Liver (tissue), 9 donors: ENCODE measurements around the gene ARHGAP10. TPM values are rescaled to one million over a fixed set of nuclear protein-coding genes. Genes with fewer than 3 reads are reported as not detected.

Source experiments
- DNase-seq: peaks from one replicate; pipeline ENCODE4 v3.0.0-alpha.2; 2017; ENCODE audit warnings: low spot score
- H3K27ac ChIP-seq, 2 donors: one replicate each; pipeline ENCODE4 v1.7.0; 2013; ENCODE audit warnings: inconsistent platforms in 2 of 2, low read length in 2 of 2, control low read depth in 1 of 2, low read depth in 1 of 2, mild to moderate bottlenecking in 1 of 2
- H3K27me3 ChIP-seq, 4 donors: one replicate each; pipeline versions ENCODE4 v1.6.1 to v1.7.0; 2013; ENCODE audit warnings: low read length in 3 of 4, inconsistent platforms in 1 of 4, mild to moderate bottlenecking in 1 of 4, moderate library complexity in 1 of 4; ENCODE audit not compliant: control insufficient read depth in 4 of 4, insufficient read depth in 4 of 4
- H3K36me3 ChIP-seq, 4 donors: one replicate each; pipeline versions ENCODE4 v1.6.1 to v1.7.0; 2013; ENCODE audit warnings: low read length in 3 of 4, mild to moderate bottlenecking in 3 of 4, low read depth in 1 of 4, moderate library complexity in 1 of 4; ENCODE audit not compliant: control insufficient read depth in 4 of 4, insufficient read depth in 3 of 4
- H3K4me1 ChIP-seq, 4 donors: one replicate each; pipeline versions ENCODE4 v1.6.1 to v1.7.0; 2013; ENCODE audit warnings: low read length in 3 of 4, mild to moderate bottlenecking in 3 of 4, moderate library complexity in 1 of 4; ENCODE audit not compliant: control insufficient read depth in 4 of 4, insufficient read depth in 4 of 4
- H3K4me3 ChIP-seq, 3 donors: one replicate each; pipeline versions ENCODE4 v1.6.1 to v1.7.0; 2013; ENCODE audit warnings: low read length in 3 of 3, control low read depth in 1 of 3, low read depth in 1 of 3, mild to moderate bottlenecking in 1 of 3
- H3K9ac ChIP-seq, 2 donors: one replicate each; pipeline ENCODE4 v1.7.0; 2013; ENCODE audit warnings: low read length in 2 of 2, mild to moderate bottlenecking in 2 of 2, moderate library complexity in 2 of 2, control low read depth in 1 of 2, low read depth in 1 of 2
- H3K9me3 ChIP-seq, 4 donors: one replicate each; pipeline versions ENCODE4 v1.6.1 to v1.7.0; 2013; ENCODE audit warnings: low read length in 3 of 4; ENCODE audit not compliant: control insufficient read depth in 4 of 4
- ATF3 ChIP-seq: IDR thresholded peaks from 2 replicates; pipeline ENCODE4 v1.6.1; 2016; ENCODE audit warnings: antibody characterized with exemption
- EGR1 ChIP-seq, 2 donors: IDR thresholded peaks; 2 replicates each; pipeline ENCODE4 v1.6.1; 2016 to 2018; ENCODE audit warnings: antibody characterized with exemption in 2 of 2, low read depth in 2 of 2
- FOXA1 ChIP-seq: IDR thresholded peaks from 2 replicates; pipeline ENCODE4 v1.6.1; 2016; ENCODE audit warnings: antibody characterized with exemption
- GABPA ChIP-seq, 2 donors: IDR thresholded peaks in 1 of 2; conservative IDR thresholded peaks in 1 of 2; 2 replicates each; pipeline ENCODE4 v1.6.1; 2016; ENCODE audit warnings: antibody characterized with exemption in 2 of 2, mild to moderate bottlenecking in 1 of 2, moderate library complexity in 1 of 2
- HNF4A ChIP-seq, 2 donors: conservative IDR thresholded peaks; 2 replicates each; pipeline ENCODE4 v1.6.1; 2016; ENCODE audit warnings: antibody characterized with exemption in 2 of 2, mild to moderate bottlenecking in 2 of 2
- HNF4G ChIP-seq: IDR thresholded peaks from 2 replicates; pipeline ENCODE4 v1.6.1; 2016; ENCODE audit warnings: antibody characterized with exemption
- JUND ChIP-seq, 2 donors: IDR thresholded peaks; 2 replicates each; pipeline ENCODE4 v1.6.1; 2016; ENCODE audit warnings: antibody characterized with exemption in 2 of 2
- NR2F2 ChIP-seq: IDR thresholded peaks from 2 replicates; pipeline ENCODE4 v1.6.1; 2016; ENCODE audit warnings: antibody characterized with exemption
- RAD21 ChIP-seq, 2 donors: IDR thresholded peaks; 2 replicates each; pipeline ENCODE4 v1.6.1; 2016; ENCODE audit warnings: antibody characterized with exemption in 2 of 2, mild to moderate bottlenecking in 2 of 2
- RXRA ChIP-seq, 2 donors: IDR thresholded peaks; 2 replicates each; pipeline ENCODE4 v1.6.1; 2017 to 2018; ENCODE audit warnings: antibody characterized with exemption in 2 of 2, mild to moderate bottlenecking in 1 of 2
- SP1 ChIP-seq: IDR thresholded peaks from 2 replicates; pipeline ENCODE4 v1.6.1; 2018; ENCODE audit warnings: antibody characterized with exemption, mild to moderate bottlenecking
- TAF1 ChIP-seq: conservative IDR thresholded peaks from 2 replicates; pipeline ENCODE4 v1.6.1; 2016; ENCODE audit warnings: antibody characterized with exemption, mild to moderate bottlenecking
- YY1 ChIP-seq: IDR thresholded peaks from 2 replicates; pipeline ENCODE4 v1.6.1; 2016; ENCODE audit warnings: antibody characterized with exemption, mild to moderate bottlenecking
- WGBS: extraction: QIAGEN DNeasy Blood & Tissue Kit; methylation state at CpG from one replicate; pipeline ENCODE4 v1.1.7; 2013; 5-methylcytosine and 5-hydroxymethylcytosine counted together
- polyA plus RNA-seq, 2 donors: library from polyadenylated mRNA; stranded (reverse) in 1 of 2; unstranded in 1 of 2; fragments of 200-250 nt in 1 of 2; fragments of >200 nt in 1 of 2; fragmentation: Nextera tagmentation in 1 of 2; extraction: Ambion mirVana in 1 of 2; gene quantifications; one replicate each; pipeline versions ENCODE4 v1.2.1 to v1.2.3, GENCODE V29; 2013 to 2015
- total RNA-seq, 2 donors: library from RNA; depleted of rRNA; stranded (reverse); fragments of >200 nt; gene quantifications; one replicate each; pipeline ENCODE4 v1.2.3, GENCODE V29; 2014
- TF ChIP-seq, protein P1 (sequence below): IDR thresholded peaks from 2 replicates; pipeline ENCODE4 v1.6.1; 2016; ENCODE audit warnings: antibody characterized with exemption
- TF ChIP-seq, protein P2 (sequence below): fragments of 150-350 bp; IDR thresholded peaks from 2 replicates; pipeline ENCODE4 v1.5.1; 2017; ENCODE audit warnings: improper control_type of control experiment, low read depth, low read length; ENCODE audit not compliant: missing input control
- TF ChIP-seq, protein P3 (sequence below): IDR thresholded peaks from 2 replicates; pipeline ENCODE4 v1.6.1; 2016; ENCODE audit warnings: antibody characterized with exemption, mild to moderate bottlenecking
- TF ChIP-seq, protein P4 (sequence below): IDR thresholded peaks from 2 replicates; pipeline ENCODE4 v1.6.1; 2016; ENCODE audit warnings: antibody characterized with exemption
- donor health status: healthy.
- donor health status: healthy.
- donor health status: healthy.
- donor health status: healthy.
- donor health status: healthy.

Gene ARHGAP10
- total and polyA plus RNA-seq, 4 donors = 1.5 to 13.0 (median 4.3) TPM

DNA sequence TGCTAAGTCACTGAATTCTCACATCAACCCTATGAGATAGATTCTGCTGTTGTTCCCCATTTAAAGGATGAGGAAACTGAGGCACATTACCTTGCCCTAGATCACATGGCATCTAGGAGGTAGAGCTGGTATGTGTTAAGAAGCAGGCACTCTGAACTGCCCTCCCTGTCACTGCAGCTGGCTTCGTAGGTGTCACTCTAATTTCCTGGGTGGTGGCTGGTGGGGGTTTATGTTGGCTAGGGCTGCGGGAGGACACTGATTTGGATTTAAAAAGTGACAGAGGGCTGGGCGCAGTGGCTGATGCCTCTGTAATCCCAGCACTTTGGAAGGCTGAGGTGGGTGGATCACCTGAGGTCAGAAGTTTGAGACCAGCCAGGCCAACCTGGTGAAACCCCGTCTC, 93.0 kb downstream of the ARHGAP10 start:
- no peak for TF ChIP-seq RXRA (IDR thresholded peaks at IDR 0.05)
- no peak for TF ChIP-seq YY1
- no peak for TF ChIP-seq EGR1 (IDR thresholded peaks at IDR 0.05; ENCODE audit: low read depth in 2 of 2)
- TF ChIP-seq JUND (IDR thresholded peaks at IDR 0.05) = no peak
- TF ChIP-seq, protein P1, sequence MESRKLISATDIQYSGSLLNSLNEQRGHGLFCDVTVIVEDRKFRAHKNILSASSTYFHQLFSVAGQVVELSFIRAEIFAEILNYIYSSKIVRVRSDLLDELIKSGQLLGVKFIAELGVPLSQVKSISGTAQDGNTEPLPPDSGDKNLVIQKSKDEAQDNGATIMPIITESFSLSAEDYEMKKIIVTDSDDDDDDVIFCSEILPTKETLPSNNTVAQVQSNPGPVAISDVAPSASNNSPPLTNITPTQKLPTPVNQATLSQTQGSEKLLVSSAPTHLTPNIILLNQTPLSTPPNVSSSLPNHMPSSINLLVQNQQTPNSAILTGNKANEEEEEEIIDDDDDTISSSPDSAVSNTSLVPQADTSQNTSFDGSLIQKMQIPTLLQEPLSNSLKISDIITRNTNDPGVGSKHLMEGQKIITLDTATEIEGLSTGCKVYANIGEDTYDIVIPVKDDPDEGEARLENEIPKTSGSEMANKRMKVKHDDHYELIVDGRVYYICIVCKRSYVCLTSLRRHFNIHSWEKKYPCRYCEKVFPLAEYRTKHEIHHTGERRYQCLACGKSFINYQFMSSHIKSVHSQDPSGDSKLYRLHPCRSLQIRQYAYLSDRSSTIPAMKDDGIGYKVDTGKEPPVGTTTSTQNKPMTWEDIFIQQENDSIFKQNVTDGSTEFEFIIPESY = no peak
- TF ChIP-seq RAD21 (IDR thresholded peaks at IDR 0.05) = no peak
- TF ChIP-seq TAF1 = no peak
- TF ChIP-seq, protein P2, sequence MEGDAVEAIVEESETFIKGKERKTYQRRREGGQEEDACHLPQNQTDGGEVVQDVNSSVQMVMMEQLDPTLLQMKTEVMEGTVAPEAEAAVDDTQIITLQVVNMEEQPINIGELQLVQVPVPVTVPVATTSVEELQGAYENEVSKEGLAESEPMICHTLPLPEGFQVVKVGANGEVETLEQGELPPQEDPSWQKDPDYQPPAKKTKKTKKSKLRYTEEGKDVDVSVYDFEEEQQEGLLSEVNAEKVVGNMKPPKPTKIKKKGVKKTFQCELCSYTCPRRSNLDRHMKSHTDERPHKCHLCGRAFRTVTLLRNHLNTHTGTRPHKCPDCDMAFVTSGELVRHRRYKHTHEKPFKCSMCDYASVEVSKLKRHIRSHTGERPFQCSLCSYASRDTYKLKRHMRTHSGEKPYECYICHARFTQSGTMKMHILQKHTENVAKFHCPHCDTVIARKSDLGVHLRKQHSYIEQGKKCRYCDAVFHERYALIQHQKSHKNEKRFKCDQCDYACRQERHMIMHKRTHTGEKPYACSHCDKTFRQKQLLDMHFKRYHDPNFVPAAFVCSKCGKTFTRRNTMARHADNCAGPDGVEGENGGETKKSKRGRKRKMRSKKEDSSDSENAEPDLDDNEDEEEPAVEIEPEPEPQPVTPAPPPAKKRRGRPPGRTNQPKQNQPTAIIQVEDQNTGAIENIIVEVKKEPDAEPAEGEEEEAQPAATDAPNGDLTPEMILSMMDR = no peak
- no peak for TF ChIP-seq FOXA1
- TF ChIP-seq HNF4A (conservative IDR thresholded peaks at IDR 0.05) = no peak
- TF ChIP-seq, protein P3, sequence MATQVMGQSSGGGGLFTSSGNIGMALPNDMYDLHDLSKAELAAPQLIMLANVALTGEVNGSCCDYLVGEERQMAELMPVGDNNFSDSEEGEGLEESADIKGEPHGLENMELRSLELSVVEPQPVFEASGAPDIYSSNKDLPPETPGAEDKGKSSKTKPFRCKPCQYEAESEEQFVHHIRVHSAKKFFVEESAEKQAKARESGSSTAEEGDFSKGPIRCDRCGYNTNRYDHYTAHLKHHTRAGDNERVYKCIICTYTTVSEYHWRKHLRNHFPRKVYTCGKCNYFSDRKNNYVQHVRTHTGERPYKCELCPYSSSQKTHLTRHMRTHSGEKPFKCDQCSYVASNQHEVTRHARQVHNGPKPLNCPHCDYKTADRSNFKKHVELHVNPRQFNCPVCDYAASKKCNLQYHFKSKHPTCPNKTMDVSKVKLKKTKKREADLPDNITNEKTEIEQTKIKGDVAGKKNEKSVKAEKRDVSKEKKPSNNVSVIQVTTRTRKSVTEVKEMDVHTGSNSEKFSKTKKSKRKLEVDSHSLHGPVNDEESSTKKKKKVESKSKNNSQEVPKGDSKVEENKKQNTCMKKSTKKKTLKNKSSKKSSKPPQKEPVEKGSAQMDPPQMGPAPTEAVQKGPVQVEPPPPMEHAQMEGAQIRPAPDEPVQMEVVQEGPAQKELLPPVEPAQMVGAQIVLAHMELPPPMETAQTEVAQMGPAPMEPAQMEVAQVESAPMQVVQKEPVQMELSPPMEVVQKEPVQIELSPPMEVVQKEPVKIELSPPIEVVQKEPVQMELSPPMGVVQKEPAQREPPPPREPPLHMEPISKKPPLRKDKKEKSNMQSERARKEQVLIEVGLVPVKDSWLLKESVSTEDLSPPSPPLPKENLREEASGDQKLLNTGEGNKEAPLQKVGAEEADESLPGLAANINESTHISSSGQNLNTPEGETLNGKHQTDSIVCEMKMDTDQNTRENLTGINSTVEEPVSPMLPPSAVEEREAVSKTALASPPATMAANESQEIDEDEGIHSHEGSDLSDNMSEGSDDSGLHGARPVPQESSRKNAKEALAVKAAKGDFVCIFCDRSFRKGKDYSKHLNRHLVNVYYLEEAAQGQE = no peak
- no peak for TF ChIP-seq SP1
- no peak for TF ChIP-seq ATF3
- no peak for TF ChIP-seq HNF4G
- no peak for TF ChIP-seq GABPA (IDR thresholded peaks at IDR 0.05 in 1 of 2, conservative IDR thresholded peaks at IDR 0.05 in 1 of 2)
- TF ChIP-seq, protein P4, sequence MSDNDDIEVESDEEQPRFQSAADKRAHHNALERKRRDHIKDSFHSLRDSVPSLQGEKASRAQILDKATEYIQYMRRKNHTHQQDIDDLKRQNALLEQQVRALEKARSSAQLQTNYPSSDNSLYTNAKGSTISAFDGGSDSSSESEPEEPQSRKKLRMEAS = no peak
- no peak for TF ChIP-seq NR2F2
- peaks cover 0 to 4% (median 0%) of the 10 kb centered on the region in 4 donors for H3K4me1 ChIP-seq
- H3K36me3 ChIP-seq = no peaks in the 10 kb centered on the region
- H3K9me3 ChIP-seq = no peaks in the 10 kb centered on the region
- 92% methylated on average over 4 of the region's 4 CpGs for WGBS
- H3K27me3 ChIP-seq = no peaks in the 10 kb centered on the region
- no peak overlapping the region for H3K9ac ChIP-seq
- H3K27ac ChIP-seq = no peak overlapping the region
- no peak for DNase-seq
- H3K4me3 ChIP-seq = no peak overlapping the region
